DOHH2 (cell line): ENCODE results near the gene GPD1L.

ENCODE experiments used
- H3F3A ChIP-seq: fragments of 200-600 bp; sonication (generic), shearing (Covaris generic); 2 replicates; pipeline ENCODE4 v1.6.0; 2016; ENCODE audit warnings: antibody characterized with exemption, mild to moderate bottlenecking; ENCODE audit not compliant: control insufficient read depth, insufficient read depth
- H3K27ac ChIP-seq: fragments of 200-600 bp; sonication (generic); 2 replicates; pipeline ENCODE4 v1.5.1; 2014; ENCODE audit warnings: low read depth, mild to moderate bottlenecking, low read length, moderate library complexity
- H3K27me3 ChIP-seq: fragments of 200-600 bp; sonication (generic); 2 replicates; pipeline ENCODE4 v1.6.1; 2014; ENCODE audit warnings: mild to moderate bottlenecking, low read length, mixed read lengths; ENCODE audit not compliant: control insufficient read depth
- H3K36me3 ChIP-seq: fragments of 200-600 bp; sonication (generic); 2 replicates; pipeline ENCODE4 v1.6.1; 2014; ENCODE audit warnings: mild to moderate bottlenecking, low read length, moderate library complexity, mixed read lengths; ENCODE audit not compliant: control insufficient read depth
- H3K4me1 ChIP-seq: fragments of 200-600 bp; sonication (generic); 2 replicates; pipeline ENCODE4 v1.6.1; 2014; ENCODE audit warnings: mild to moderate bottlenecking, low read length, mixed read lengths; ENCODE audit not compliant: control insufficient read depth
- H3K4me2 ChIP-seq: fragments of 200-600 bp; sonication (generic); 2 replicates; pipeline ENCODE4 v1.6.0; 2014; ENCODE audit warnings: mild to moderate bottlenecking, low read length, moderate library complexity
- H3K4me3 ChIP-seq: fragments of 200-600 bp; sonication (generic); 2 replicates; pipeline ENCODE4 v1.5.1; 2014; ENCODE audit warnings: mild to moderate bottlenecking, low read length, mixed read lengths
- H3K79me2 ChIP-seq: fragments of 200-600 bp; sonication (generic); 2 replicates; pipeline ENCODE4 v1.6.1; 2014; ENCODE audit warnings: mild to moderate bottlenecking, low read length, mixed read lengths; ENCODE audit not compliant: control insufficient read depth
- H3K9me2 ChIP-seq: fragments of 200-600 bp; sonication (generic); replicated peaks from 2 replicates; pipeline ENCODE4 v1.6.1; 2014; ENCODE audit warnings: mild to moderate bottlenecking, low read length, mixed read lengths; ENCODE audit not compliant: control insufficient read depth
- H3K9me3 ChIP-seq: fragments of 200-600 bp; sonication (generic); 2 replicates; pipeline ENCODE4 v1.6.1; 2014; ENCODE audit warnings: antibody characterized with exemption, low read length, mixed read lengths; ENCODE audit not compliant: control insufficient read depth, insufficient read depth
- H4K20me1 ChIP-seq: fragments of 200-600 bp; sonication (generic); 2 replicates; pipeline ENCODE4 v1.6.0; 2014; ENCODE audit warnings: low read depth, mild to moderate bottlenecking, antibody characterized with exemption, low read length, moderate library complexity; ENCODE audit not compliant: control insufficient read depth, insufficient read depth
- CTCF ChIP-seq: fragments of 200-600 bp; sonication (generic); IDR thresholded peaks from one replicate; pipeline ENCODE4 v1.5.1; 2014; ENCODE audit warnings: antibody characterized with exemption, mild to moderate bottlenecking, low read depth, low read length; ENCODE audit not compliant: poor library complexity, severe bottlenecking
- EZH2phosphoT487 ChIP-seq: fragments of 200-600 bp; sonication (generic); IDR thresholded peaks from 2 replicates; pipeline ENCODE4 v1.6.1; 2017; ENCODE audit warnings: borderline replicate concordance, mild to moderate bottlenecking, antibody characterized with exemption, low read length, moderate library complexity, mixed read lengths

The GPD1L gene

GRCh38 chr3:32193101-32193500, 86.7 kb downstream of the GPD1L start:
- Histone ChIP-seq H3K4me1 (no peaks in the 10 kb centered on the region), H3K27me3 (peaks cover 6% of the 10 kb centered on the region; the same call in 1 of the 2 replicates), H3K9me3 (no peaks in the 10 kb centered on the region), H4K20me1 (no peaks in the 10 kb centered on the region), H3K79me2 (no peaks in the 10 kb centered on the region), H3K4me2 (no peak overlapping the region), H3F3A (no peaks in the 10 kb centered on the region), H3K9me2 (no peaks in the 10 kb centered on the region), H3K4me3 (no peak overlapping the region), H3K27ac (no peak overlapping the region), H3K36me3 (no peaks in the 10 kb centered on the region)
- TF ChIP-seq CTCF (no peak), EZH2phosphoT487 (no peak)

GRCh38 chr3:32194653-32195052, 88.2 kb downstream of the GPD1L start:
- Histone ChIP-seq H3K9me2 (no peaks in the 10 kb centered on the region), H3K27me3 (peaks cover 8% of the 10 kb centered on the region; the same call in 1 of the 2 replicates), H3K4me3 (no peak overlapping the region), H3K27ac (no peak overlapping the region), H3K4me2 (no peak overlapping the region), H3K4me1 (no peaks in the 10 kb centered on the region), H3F3A (no peaks in the 10 kb centered on the region), H4K20me1 (no peaks in the 10 kb centered on the region), H3K79me2 (no peaks in the 10 kb centered on the region), H3K9me3 (no peaks in the 10 kb centered on the region), H3K36me3 (no peaks in the 10 kb centered on the region)
- TF ChIP-seq EZH2phosphoT487 = no peak
- TF ChIP-seq CTCF = no peak

- no peaks in the 10 kb centered on the region for H3K36me3 ChIP-seq
- TF ChIP-seq EZH2phosphoT487 (no peak), CTCF (no peak)
- no peak overlapping the region for H3K4me2 ChIP-seq
Observed at GRCh38 chr3:32195995-32196540, 89.6 kb downstream of the GPD1L start.

More at GRCh38 chr3:32195995-32196540, 89.6 kb downstream of the GPD1L start:
- H4K20me1 ChIP-seq = no peaks in the 10 kb centered on the region
- no peaks in the 10 kb centered on the region for H3K9me3 ChIP-seq
- no peaks in the 10 kb centered on the region for H3K79me2 ChIP-seq
- peaks cover 9% of the 10 kb centered on the region; the same call in 1 of the 2 replicates for H3K27me3 ChIP-seq
- no peaks in the 10 kb centered on the region for H3K9me2 ChIP-seq
- no peaks in the 10 kb centered on the region for H3F3A ChIP-seq
- no peak overlapping the region for H3K27ac ChIP-seq
- H3K4me1 ChIP-seq = no peaks in the 10 kb centered on the region
- H3K4me3 ChIP-seq = no peak overlapping the region
